Lower lobe of right lung (tissue), 2 donors: ENCODE measurements around the gene CLDN7. TPM values are rescaled to one million over a fixed set of nuclear protein-coding genes. Genes with fewer than 3 reads are reported as not detected.

Experiments used
- ATAC-seq, 2 donors: fragments of 200-7000 bp; cut with Tn5 transposase; one replicate each; pipeline ENCODE4 v1.9.1; 2020 to 2022; ENCODE audit warnings: mild to moderate bottlenecking in 2 of 2, moderate library complexity in 2 of 2
- DNase-seq: peaks from one replicate; pipeline ENCODE4 v3.0.0-alpha.2; 2020
- H3K27ac ChIP-seq: fragments of 200-600 bp; one replicate; pipeline ENCODE4 v1.8.0; 2022
- H3K27me3 ChIP-seq: fragments of 200-600 bp; one replicate; pipeline ENCODE4 v1.8.0; 2022; ENCODE audit warnings: low read depth
- H3K36me3 ChIP-seq: fragments of 200-600 bp; one replicate; pipeline ENCODE4 v1.8.0; 2022; ENCODE audit warnings: mild to moderate bottlenecking
- H3K4me1 ChIP-seq: fragments of 200-600 bp; one replicate; pipeline ENCODE4 v1.8.0; 2022
- H3K4me3 ChIP-seq: fragments of 200-600 bp; one replicate; pipeline ENCODE4 v1.8.0; 2022; ENCODE audit warnings: mild to moderate bottlenecking
- H3K9me3 ChIP-seq: fragments of 200-600 bp; one replicate; pipeline ENCODE4 v1.8.0; 2022
- intact Hi-C: fragments of 100-400 bp; cut with DNase I; formaldehyde crosslinking; loops from one replicate; pipeline ENCODE4 v1.11.0; 2022
- total RNA-seq: library from RNA; stranded (reverse); fragmentation: NEBNext Ultra II Directional; extraction: Animal tissue kit (Norgen Biotek cat#: 25700); gene quantifications from one replicate; pipeline ENCODE4 v1.2.1, GENCODE V29; 2021
- TF ChIP-seq, protein P1 (sequence below): fragments of 200-600 bp; IDR thresholded peaks from one replicate; pipeline ENCODE4 v1.8.0; 2022; ENCODE audit warnings: antibody characterized with exemption, mild to moderate bottlenecking
- donor health status: DM: no; HTN: yes; CAD: no; lungs with severe emphysema.

Gene CLDN7
- total RNA-seq, 1 donor from 2014 or later: 98.7 TPM

DNA sequence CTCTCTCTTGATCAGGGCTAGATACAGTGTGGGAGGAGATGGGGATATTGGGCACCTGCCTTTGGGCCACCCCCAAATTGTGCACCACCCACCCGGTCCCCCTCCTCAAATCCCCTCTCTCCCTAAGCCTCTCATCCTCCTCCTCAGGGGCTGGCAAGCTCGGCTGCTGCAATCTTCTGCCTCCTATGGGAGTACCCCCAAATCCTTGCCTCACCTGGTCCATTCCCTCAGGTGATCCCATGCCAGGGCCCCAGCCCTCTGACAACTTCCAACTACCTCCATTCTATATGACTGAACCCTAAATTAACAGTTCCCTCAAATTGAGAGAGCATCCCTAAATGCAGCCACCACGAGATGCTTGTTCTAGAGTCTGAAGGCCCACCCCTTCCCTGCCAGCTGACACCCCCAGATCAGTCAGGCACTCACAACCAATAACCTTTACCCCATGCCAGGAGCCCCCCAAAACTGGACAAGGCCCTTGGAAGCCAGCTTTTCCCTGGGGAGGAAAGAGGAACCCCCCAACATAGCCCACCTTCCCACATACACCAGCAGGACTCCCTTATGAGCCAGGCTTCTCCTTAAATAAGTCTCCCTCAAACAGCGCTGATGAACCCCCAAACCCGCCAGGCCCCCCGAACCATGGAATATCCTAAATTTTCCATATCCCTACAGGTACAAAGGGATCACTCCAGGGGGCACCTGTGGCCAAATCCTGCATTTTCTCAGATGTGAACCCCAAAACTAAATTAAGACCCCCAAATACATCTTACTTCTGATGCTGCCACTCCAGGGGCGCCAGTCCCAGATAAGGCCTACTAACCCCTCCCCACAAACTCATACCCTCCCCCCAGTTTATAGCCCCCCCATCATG lies 45.8 kb downstream of the CLDN7 start:
- Histone ChIP-seq H3K27ac (peak overlapping the region; percentile 68), H3K4me1 (peaks cover 70% of the 10 kb centered on the region), H3K4me3 (peak overlapping the region; percentile 49), H3K27me3 (no peaks in the 10 kb centered on the region), H3K9me3 (no peaks in the 10 kb centered on the region), H3K36me3 (peaks cover 3% of the 10 kb centered on the region)
- DNase-seq: no peak
- intact Hi-C loops: no loop called here
- no peak for ATAC-seq
- TF ChIP-seq, protein P1, sequence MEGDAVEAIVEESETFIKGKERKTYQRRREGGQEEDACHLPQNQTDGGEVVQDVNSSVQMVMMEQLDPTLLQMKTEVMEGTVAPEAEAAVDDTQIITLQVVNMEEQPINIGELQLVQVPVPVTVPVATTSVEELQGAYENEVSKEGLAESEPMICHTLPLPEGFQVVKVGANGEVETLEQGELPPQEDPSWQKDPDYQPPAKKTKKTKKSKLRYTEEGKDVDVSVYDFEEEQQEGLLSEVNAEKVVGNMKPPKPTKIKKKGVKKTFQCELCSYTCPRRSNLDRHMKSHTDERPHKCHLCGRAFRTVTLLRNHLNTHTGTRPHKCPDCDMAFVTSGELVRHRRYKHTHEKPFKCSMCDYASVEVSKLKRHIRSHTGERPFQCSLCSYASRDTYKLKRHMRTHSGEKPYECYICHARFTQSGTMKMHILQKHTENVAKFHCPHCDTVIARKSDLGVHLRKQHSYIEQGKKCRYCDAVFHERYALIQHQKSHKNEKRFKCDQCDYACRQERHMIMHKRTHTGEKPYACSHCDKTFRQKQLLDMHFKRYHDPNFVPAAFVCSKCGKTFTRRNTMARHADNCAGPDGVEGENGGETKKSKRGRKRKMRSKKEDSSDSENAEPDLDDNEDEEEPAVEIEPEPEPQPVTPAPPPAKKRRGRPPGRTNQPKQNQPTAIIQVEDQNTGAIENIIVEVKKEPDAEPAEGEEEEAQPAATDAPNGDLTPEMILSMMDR: no peak

DNA sequence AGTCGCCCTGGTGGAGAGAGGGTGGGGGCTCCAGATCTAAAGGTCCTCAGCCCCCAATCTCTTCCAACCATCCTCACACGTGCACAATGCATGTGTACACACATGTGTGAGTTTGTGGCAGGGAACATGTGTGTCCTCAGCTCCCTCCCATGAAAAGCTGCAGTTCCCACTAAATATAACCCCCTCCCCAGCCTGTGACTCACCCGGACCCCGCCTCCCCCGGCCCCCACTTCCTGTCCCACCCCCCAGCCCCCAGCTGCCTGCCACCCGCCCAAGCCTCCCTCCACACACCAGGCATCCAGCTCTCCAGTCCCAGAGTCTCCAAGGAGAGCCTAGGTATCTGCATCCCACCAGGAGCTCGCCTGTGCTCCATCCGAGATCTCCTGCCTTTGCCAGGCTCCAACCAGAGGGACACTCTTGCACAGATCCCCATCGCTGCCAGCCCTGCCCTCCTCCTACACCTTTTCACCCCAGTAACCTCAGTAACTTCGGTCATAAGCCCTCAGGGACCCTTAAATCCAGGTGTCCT lies 46.6 kb downstream of the CLDN7 start:
- Histone ChIP-seq H3K27ac (peak overlapping the region; percentile 80), H3K27me3 (no peaks in the 10 kb centered on the region), H3K4me3 (peak overlapping the region; percentile 70), H3K36me3 (no peaks in the 10 kb centered on the region), H3K9me3 (no peaks in the 10 kb centered on the region), H3K4me1 (peaks cover 63% of the 10 kb centered on the region)
- DNase-seq (no peak), ATAC-seq (no peak)
- TF ChIP-seq, protein P1: no peak
- intact Hi-C loops: no loop called here

DNA sequence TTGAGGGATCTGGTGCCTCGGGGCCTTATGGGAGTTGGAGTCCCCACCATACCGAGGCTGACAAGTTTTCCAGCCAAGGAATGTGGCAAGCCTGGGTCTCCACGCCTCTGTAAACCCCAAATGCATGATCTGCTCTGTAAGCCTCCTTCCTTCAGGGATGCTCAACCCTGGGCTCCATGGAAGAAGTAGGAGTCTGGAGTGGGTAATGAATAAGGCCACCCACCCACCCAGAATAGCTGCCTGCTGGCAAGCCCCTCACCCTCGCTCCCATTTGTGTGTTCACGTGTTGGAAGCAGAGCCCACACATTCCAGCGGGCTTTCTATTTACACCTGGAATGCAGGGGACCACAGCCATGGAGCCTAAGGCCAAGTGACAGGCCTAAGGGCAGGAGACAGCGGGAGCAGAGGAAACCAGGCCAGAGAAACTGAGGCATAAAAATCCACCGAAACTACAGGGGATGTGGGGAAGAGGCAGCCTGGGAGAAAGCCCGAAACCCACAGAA lies 47.1 kb downstream of the CLDN7 start:
- ATAC-seq (no peak), DNase-seq (no peak)
- Histone ChIP-seq H3K4me3 (peak overlapping the region; percentile 70), H3K4me1 (peaks cover 58% of the 10 kb centered on the region), H3K36me3 (no peaks in the 10 kb centered on the region), H3K27ac (peak overlapping the region; percentile 80), H3K27me3 (no peaks in the 10 kb centered on the region), H3K9me3 (no peaks in the 10 kb centered on the region)
- intact Hi-C loops: no loop called here
- TF ChIP-seq, protein P1: no peak

DNA sequence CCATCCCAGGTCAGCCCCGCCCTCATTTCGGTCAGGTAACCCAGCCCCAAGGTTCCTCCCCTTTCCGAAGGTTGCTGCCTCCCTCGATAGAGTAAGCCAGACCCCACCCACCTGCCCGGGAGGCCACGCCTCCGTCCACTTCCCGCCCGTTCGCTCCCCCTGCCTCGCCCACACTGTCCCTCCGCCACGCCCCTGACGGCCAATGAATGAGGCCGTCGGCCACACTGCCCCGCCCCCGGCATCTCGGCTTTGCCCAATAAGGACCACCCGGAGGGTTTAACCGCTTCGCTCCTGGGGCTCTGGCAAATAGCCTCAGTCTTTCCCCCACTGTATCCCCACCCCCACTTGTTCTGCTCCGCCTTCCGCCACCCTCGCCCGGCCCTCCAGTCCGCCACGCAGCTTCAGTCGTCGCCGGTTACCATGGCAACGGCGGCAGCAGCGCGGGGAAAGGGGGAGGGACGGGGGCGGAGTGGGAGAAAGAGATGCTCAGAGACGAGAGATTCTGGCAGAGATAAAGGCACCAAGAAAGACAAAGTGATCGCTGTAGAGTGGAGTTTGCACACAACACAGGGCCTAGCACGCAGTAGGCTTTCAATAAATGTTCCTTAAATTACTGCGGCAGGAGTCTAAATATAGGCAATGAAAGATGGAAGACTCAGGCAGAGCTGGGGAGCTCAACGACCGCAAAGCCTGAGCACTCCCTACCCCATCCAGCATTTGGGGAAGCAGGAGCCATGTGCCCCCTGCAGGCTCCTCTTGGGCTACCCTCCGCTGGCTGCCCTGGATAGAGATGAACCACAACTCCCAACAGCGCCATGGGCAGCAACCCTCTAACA lies 47.8 kb downstream of the CLDN7 start:
- peak; percentile 94 to 95 for ATAC-seq

DNA sequence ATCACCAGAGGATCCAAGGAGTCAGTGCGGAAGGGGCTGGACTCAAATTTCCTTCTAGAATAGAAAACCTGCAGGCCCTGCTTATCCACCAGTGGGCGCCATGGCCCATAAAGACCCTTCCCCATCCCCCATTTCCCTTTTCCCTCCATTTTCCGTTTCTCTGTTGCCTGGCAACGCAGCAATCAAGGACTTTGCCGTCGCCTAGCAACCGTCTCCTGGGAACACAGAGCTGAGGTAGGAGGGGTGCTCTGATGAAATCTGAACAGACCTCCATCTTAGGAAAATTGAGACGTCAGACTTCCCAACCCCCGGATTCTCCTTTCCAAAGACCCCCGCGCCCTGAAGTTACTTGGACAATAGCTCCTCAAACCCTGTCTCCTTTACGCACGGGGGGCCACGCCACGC lies 48.4 kb downstream of the CLDN7 start:
- Histone ChIP-seq H3K27me3 (no peaks in the 10 kb centered on the region), H3K4me3 (peak overlapping the region; percentile 70), H3K4me1 (peaks cover 51% of the 10 kb centered on the region), H3K9me3 (no peaks in the 10 kb centered on the region), H3K36me3 (no peaks in the 10 kb centered on the region), H3K27ac (peak overlapping the region; percentile 80)
- ATAC-seq (peak; percentile 4 to 22), DNase-seq (peak; percentile 84)
- TF ChIP-seq, protein P1: peak; percentile 35
- intact Hi-C loops: no loop called here

More for the DNA sequence above, 47.8 kb downstream of the CLDN7 start:
- Histone ChIP-seq H3K27me3 (no peaks in the 10 kb centered on the region), H3K4me3 (peak overlapping the region; percentile 70), H3K27ac (peak overlapping the region; percentile 80), H3K36me3 (no peaks in the 10 kb centered on the region), H3K9me3 (no peaks in the 10 kb centered on the region), H3K4me1 (peaks cover 57% of the 10 kb centered on the region)
- TF ChIP-seq, protein P1: peak; percentile 52
- DNase-seq: peak; percentile 99
- intact Hi-C loops: no loop called here
